Gastrocnemius medialis (tissue), 4 donors: ENCODE data around the gene RBBP8.

Experiments used
- CTCF ChIP-seq, 5 experiments: fragments of 450-650 bp in 3 of 5; fragments of 200-600 bp in 2 of 5; sonication (generic) in 2 of 5; IDR thresholded peaks in 4 of 5; conservative IDR thresholded peaks in 1 of 5; 1 replicate in 4 of 5; 2 replicates in 1 of 5; pipeline ENCODE4 v1.5.1; 2016 to 2019; ENCODE audit warnings: antibody characterized with exemption in 5 of 5, mild to moderate bottlenecking in 3 of 5, moderate library complexity in 3 of 5
- POLR2A ChIP-seq, 2 donors: fragments of 450-650 bp; IDR thresholded peaks; one replicate each; pipeline ENCODE4 v1.6.1; 2017; ENCODE audit warnings: antibody characterized with exemption in 2 of 2, mild to moderate bottlenecking in 2 of 2, moderate library complexity in 2 of 2

GRCh38 chr18:22883827-22884226 is 49.3 kb upstream of the RBBP8 start:
- no peak for TF ChIP-seq CTCF (IDR thresholded peaks at IDR 0.05 in 4 of 5, conservative IDR thresholded peaks at IDR 0.05 in 1 of 5)
- no peak for TF ChIP-seq POLR2A (IDR thresholded peaks at IDR 0.05)
